HAP-1 (cell line): ENCODE measurements around the gene CTDNEP1.

Experiments
- DNase-seq, 2 experiments: peaks; one replicate each; pipeline ENCODE4 v3.0.0-alpha.2; 2016 to 2020; ENCODE audit warnings: low spot score in 2 of 2
- H3K27me3 ChIP-seq: fragments of 250-450 bp; sonication (Bioruptor Pico); 2 replicates; pipeline ENCODE4 v1.5.1; 2020; ENCODE audit warnings: low read depth, mild to moderate bottlenecking, moderate library complexity
- H3K36me3 ChIP-seq: fragments of 250-450 bp; sonication (Bioruptor Pico); replicated peaks from 2 replicates; pipeline ENCODE4 v1.5.1; 2020; ENCODE audit warnings: mild to moderate bottlenecking
- H3K4me1 ChIP-seq: fragments of 250-450 bp; sonication (Bioruptor Pico); 2 replicates; pipeline ENCODE4 v1.5.1; 2020; ENCODE audit warnings: mild to moderate bottlenecking
- H3K4me3 ChIP-seq: fragments of 250-450 bp; sonication (Bioruptor Pico); 2 replicates; pipeline ENCODE4 v1.5.1; 2020; ENCODE audit warnings: mild to moderate bottlenecking, moderate library complexity
- H3K9me3 ChIP-seq: fragments of 250-450 bp; sonication (Bioruptor Pico); 2 replicates; pipeline ENCODE4 v1.5.1; 2020; ENCODE audit warnings: mild to moderate bottlenecking, moderate library complexity
- in situ Hi-C: fragments of 300-500 bp; cut with MboI; formaldehyde crosslinking; loops from 3 replicates; pipeline ENCODE4 v1.14.3; 2020; ENCODE audit warnings: low sequenced_read_pairs, inconsistent platforms, mixed read lengths

The CTDNEP1 gene

GRCh38 chr17:7251661-7252175 is at the start of gene CTDNEP1:
CTDNEP1 (minus strand) TSS chr17:7251734; CDS start chr17:7251296, 438 bp downstream.
- Histone ChIP-seq H3K27me3 (no peaks in the 10 kb centered on the region), H3K4me3 (peak within 1 kb of the TSS; percentile 99), H3K4me1 (peaks cover 16% of the 10 kb centered on the region), H3K9me3 (no peaks in the 10 kb centered on the region), H3K36me3 (peaks cover 27% of the 10 kb centered on the region)
- in situ Hi-C loops: no loop called here
- DNase-seq: peak; percentile 97 to 99

GRCh38 chr17:7296189-7296861 is 44.8 kb upstream of the CTDNEP1 start:
- in situ Hi-C loops: no loop called here

GRCh38 chr17:7295230-7296180 is 44.0 kb upstream of the CTDNEP1 start:
- peaks cover 6% of the 10 kb centered on the region for H3K27me3 ChIP-seq
- no peaks in the 10 kb centered on the region for H3K9me3 ChIP-seq
- no peak for DNase-seq
- in situ Hi-C loops: no loop called here
- no peak overlapping the region for H3K4me3 ChIP-seq
- no peaks in the 10 kb centered on the region for H3K36me3 ChIP-seq
- peaks cover 14% of the 10 kb centered on the region for H3K4me1 ChIP-seq

More at GRCh38 chr17:7296189-7296861, 44.8 kb upstream of the CTDNEP1 start:
- H3K4me1 ChIP-seq: peaks cover 14% of the 10 kb centered on the region
- H3K9me3 ChIP-seq: no peaks in the 10 kb centered on the region
- no peak overlapping the region for H3K4me3 ChIP-seq
- peaks cover 6% of the 10 kb centered on the region for H3K27me3 ChIP-seq
- DNase-seq: peak; percentile 70 to 90
- H3K36me3 ChIP-seq: no peaks in the 10 kb centered on the region

- Histone ChIP-seq H3K4me1 (peaks cover 14% of the 10 kb centered on the region), H3K4me3 (peak within 1 kb of the TSS; percentile 14), H3K9me3 (no peaks in the 10 kb centered on the region), H3K27me3 (peaks cover 6% of the 10 kb centered on the region), H3K36me3 (no peaks in the 10 kb centered on the region)
- in situ Hi-C loops: no loop called here
- peak; percentile 84 to 95 for DNase-seq
These were observed 43.1 kb upstream of the CTDNEP1 start, which contains the start of gene YBX2 for GRCh38 chr17:7294614-7295153. YBX2 (minus strand) TSS chr17:7294639; CDS start chr17:7294500, 139 bp downstream.

- Histone ChIP-seq H3K27me3 (peaks cover 6% of the 10 kb centered on the region), H3K4me1 (peaks cover 14% of the 10 kb centered on the region), H3K4me3 (peak overlapping the region; percentile 14), H3K36me3 (no peaks in the 10 kb centered on the region), H3K9me3 (no peaks in the 10 kb centered on the region)
- in situ Hi-C loops: no loop called here
- DNase-seq: peak in 1 of 2 experiments; percentile 85
These were observed 42.5 kb upstream of the CTDNEP1 start for GRCh38 chr17:7293816-7294613.

- Histone ChIP-seq H3K4me1 (peaks cover 14% of the 10 kb centered on the region), H3K27me3 (peaks cover 6% of the 10 kb centered on the region), H3K9me3 (no peaks in the 10 kb centered on the region), H3K4me3 (no peak overlapping the region), H3K36me3 (no peaks in the 10 kb centered on the region)
- in situ Hi-C loops: no loop called here
- no peak for DNase-seq
These were observed 41.6 kb upstream of the CTDNEP1 start for GRCh38 chr17:7293159-7293558.

- H3K4me1 ChIP-seq: peaks cover 14% of the 10 kb centered on the region
- no peaks in the 10 kb centered on the region for H3K36me3 ChIP-seq
- H3K4me3 ChIP-seq: no peak overlapping the region
- no peak for DNase-seq
- H3K9me3 ChIP-seq: no peaks in the 10 kb centered on the region
- in situ Hi-C loops: no loop called here
- H3K27me3 ChIP-seq: peaks cover 6% of the 10 kb centered on the region
These were observed 41.2 kb upstream of the CTDNEP1 start for GRCh38 chr17:7292729-7293128.

GRCh38 chr17:7292194-7292593 is 40.7 kb upstream of the CTDNEP1 start:
- Histone ChIP-seq H3K4me1 (peaks cover 14% of the 10 kb centered on the region), H3K27me3 (peaks cover 6% of the 10 kb centered on the region), H3K36me3 (no peaks in the 10 kb centered on the region), H3K9me3 (no peaks in the 10 kb centered on the region), H3K4me3 (no peak overlapping the region)
- in situ Hi-C loops: no loop called here
- DNase-seq: no peak

GRCh38 chr17:7290685-7291084 is 39.2 kb upstream of the CTDNEP1 start:
- no peak overlapping the region for H3K4me3 ChIP-seq
- DNase-seq: no peak
- H3K36me3 ChIP-seq: no peaks in the 10 kb centered on the region; the same call in 1 of the 2 replicates
- H3K27me3 ChIP-seq: peaks cover 6% of the 10 kb centered on the region
- H3K4me1 ChIP-seq: peaks cover 11% of the 10 kb centered on the region
- in situ Hi-C loops: no loop called here
- H3K9me3 ChIP-seq: no peaks in the 10 kb centered on the region

GRCh38 chr17:7290166-7290565 is 38.6 kb upstream of the CTDNEP1 start:
- Histone ChIP-seq H3K4me1 (peaks cover 11% of the 10 kb centered on the region), H3K4me3 (no peak overlapping the region), H3K36me3 (no peaks in the 10 kb centered on the region; the same call in 1 of the 2 replicates), H3K9me3 (no peaks in the 10 kb centered on the region), H3K27me3 (peaks cover 6% of the 10 kb centered on the region)
- no peak for DNase-seq
- in situ Hi-C loops: no loop called here

GRCh38 chr17:7289256-7290032 is 37.9 kb upstream of the CTDNEP1 start:
- H3K9me3 ChIP-seq: no peaks in the 10 kb centered on the region
- H3K4me3 ChIP-seq: no peak overlapping the region
- H3K4me1 ChIP-seq: peaks cover 8% of the 10 kb centered on the region; the same call in 1 of the 2 replicates
- no peaks in the 10 kb centered on the region; the same call in 1 of the 2 replicates for H3K36me3 ChIP-seq
- DNase-seq: no peak
- in situ Hi-C loops: no loop called here
- H3K27me3 ChIP-seq: peaks cover 6% of the 10 kb centered on the region

- Histone ChIP-seq H3K27me3 (no peaks in the 10 kb centered on the region), H3K36me3 (no peaks in the 10 kb centered on the region; the same call in 1 of the 2 replicates), H3K4me1 (peaks cover 6% of the 10 kb centered on the region), H3K4me3 (no peak overlapping the region), H3K9me3 (no peaks in the 10 kb centered on the region)
- in situ Hi-C loops: no loop called here
- DNase-seq: no peak
These were observed 34.1 kb upstream of the CTDNEP1 start for GRCh38 chr17:7285679-7286078.
